Upper lobe of left lung (tissue), 6 donors: ENCODE results near the gene AFAP1L2. TPM values are rescaled to one million over a fixed set of nuclear protein-coding genes. Genes with fewer than 3 reads are reported as not detected.

Source experiments
- ATAC-seq, 2 donors: fragments of 200-7000 bp; cut with Tn5 transposase; one replicate each; pipeline ENCODE4 v1.9.1; 2022; ENCODE audit warnings: mild to moderate bottlenecking in 2 of 2, moderate library complexity in 2 of 2; ENCODE audit not compliant: low FRiP score in 2 of 2
- DNase-seq, 2 donors: peaks; one replicate each; pipeline ENCODE4 v3.0.0-alpha.2; 2019 to 2020
- H3K27ac ChIP-seq, 4 donors: fragments of 200-600 bp; sonication (generic); one replicate each; pipeline ENCODE4 v1.5.1; 2016 to 2019
- H3K27me3 ChIP-seq, 4 donors: fragments of 200-600 bp; sonication (generic); one replicate each; pipeline ENCODE4 v1.5.1; 2017 to 2019
- H3K36me3 ChIP-seq, 4 donors: fragments of 200-600 bp; sonication (generic); one replicate each; pipeline ENCODE4 v1.5.1; 2016 to 2019
- H3K4me1 ChIP-seq, 4 donors: fragments of 200-600 bp; sonication (generic); one replicate each; pipeline ENCODE4 v1.5.1; 2018 to 2019
- H3K4me3 ChIP-seq, 4 donors: fragments of 200-600 bp; sonication (generic); one replicate each; pipeline ENCODE4 v1.5.1; 2017 to 2019; ENCODE audit warnings: mild to moderate bottlenecking in 2 of 4, moderate library complexity in 1 of 4
- H3K9me3 ChIP-seq, 4 donors: fragments of 200-600 bp; sonication (generic); one replicate each; pipeline ENCODE4 v1.5.1; 2018 to 2019
- EP300 ChIP-seq, 4 donors: sonication (generic); formaldehyde crosslinking; IDR thresholded peaks; one replicate each; pipeline ENCODE4 v1.5.1; 2017; ENCODE audit warnings: antibody characterized with exemption in 4 of 4, control low read depth in 2 of 4
- POLR2A ChIP-seq, 4 donors: fragments of 450-650 bp; IDR thresholded peaks; one replicate each; pipeline ENCODE4 v1.5.1; 2016 to 2017; ENCODE audit warnings: antibody characterized with exemption in 4 of 4, mild to moderate bottlenecking in 2 of 4
- POLR2AphosphoS5 ChIP-seq, 2 donors: sonication (generic); formaldehyde crosslinking; IDR thresholded peaks; one replicate each; pipeline ENCODE4 v1.5.1; 2017; ENCODE audit warnings: antibody characterized with exemption in 2 of 2
- WGBS, 2 donors: methylation state at CpG; one replicate each; pipeline ENCODE4 v1.1.5; 2017 to 2018; 5-methylcytosine and 5-hydroxymethylcytosine counted together
- total RNA-seq, 6 donors: library from RNA; depleted of rRNA in 4 of 6; stranded (reverse); fragments of >200 nt in 4 of 6; gene quantifications; one replicate each; pipeline versions ENCODE4 v1.1.0 to v1.2.1, GENCODE V29; 2016 to 2021
- TF ChIP-seq, protein P1 (sequence below), 6 experiments: fragments of 450-650 bp in 4 of 6; fragments of 200-600 bp in 2 of 6; sonication (generic) in 2 of 6; IDR thresholded peaks; one replicate each; pipeline ENCODE4 v1.5.1; 2016 to 2019; ENCODE audit warnings: antibody characterized with exemption in 6 of 6
- donor health status: DM: no; HTN: no; CAD: no; lungs with moderate emphysema.
- donor health status: DM: no; HTN: yes; CAD: no; lungs with severe emphysema.

The AFAP1L2 gene
- total RNA-seq, result 1 to 10 TPM; 2.3 to 9.6 (median 3.4) TPM

DNA sequence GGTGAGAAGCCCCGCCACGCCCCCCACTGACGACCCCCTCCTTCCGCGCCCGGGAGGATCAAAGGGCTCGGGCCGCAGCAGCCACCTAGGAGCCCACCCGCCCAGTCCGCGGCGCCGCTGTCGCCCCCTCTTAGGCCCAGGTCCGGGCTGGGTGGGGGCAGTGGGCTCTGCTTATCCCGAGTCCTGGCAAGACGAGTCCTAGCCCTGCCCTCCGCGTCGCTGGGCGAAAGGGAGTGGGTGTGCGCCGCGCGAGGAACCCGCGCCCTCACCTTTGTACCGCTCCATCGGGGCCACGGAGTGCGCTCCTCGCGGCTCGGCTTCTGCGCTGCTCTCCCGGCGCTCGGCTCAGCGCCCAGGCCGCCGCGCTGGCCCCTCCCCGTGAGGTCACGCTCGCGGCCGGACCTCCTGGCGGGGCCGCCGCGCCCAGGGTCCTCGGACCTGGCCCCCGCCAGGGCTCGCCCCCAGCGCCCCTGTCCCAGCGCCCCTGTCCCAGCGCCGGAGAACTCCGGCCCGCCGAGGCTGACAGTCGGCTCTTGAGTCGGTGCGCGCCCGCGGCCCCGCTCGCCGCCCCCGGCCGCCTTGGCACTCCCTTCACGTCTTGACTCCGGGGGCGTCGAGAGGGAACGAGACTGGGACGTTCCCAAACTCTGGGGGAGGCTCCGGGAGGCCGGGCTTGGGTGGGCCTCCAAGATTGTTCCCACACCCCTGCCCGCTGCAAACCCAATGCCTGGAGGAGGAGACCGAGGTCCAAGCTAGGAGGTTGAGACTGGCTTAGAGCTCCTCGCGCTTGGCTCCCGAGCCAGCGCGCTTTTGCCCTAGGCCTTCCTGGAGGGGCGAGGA lies at the start of gene AFAP1L2:
Gene AFAP1L2 (minus strand): TSS at position 332 of the 840 bp plus-strand sequence. CDS start 47 bp downstream, at position 285.
- H3K4me3 ChIP-seq, result peak within 1 kb of the TSS; percentile 22 to 54 (median 50)
- H3K27ac ChIP-seq, result peak within 1 kb of the TSS; percentile 22 to 64 (median 44)
- DNase-seq (peak in 1 of 2 donors; percentile 89), ATAC-seq (peak; percentile 45 to 86)
- H3K4me1 ChIP-seq, result peaks cover 13 to 24% (median 17%) of the 10 kb centered on the region in 4 donors
- peaks cover 0 to 24% (median 13%) of the 10 kb centered on the region in 4 donors for H3K27me3 ChIP-seq
- TF ChIP-seq, protein P1, sequence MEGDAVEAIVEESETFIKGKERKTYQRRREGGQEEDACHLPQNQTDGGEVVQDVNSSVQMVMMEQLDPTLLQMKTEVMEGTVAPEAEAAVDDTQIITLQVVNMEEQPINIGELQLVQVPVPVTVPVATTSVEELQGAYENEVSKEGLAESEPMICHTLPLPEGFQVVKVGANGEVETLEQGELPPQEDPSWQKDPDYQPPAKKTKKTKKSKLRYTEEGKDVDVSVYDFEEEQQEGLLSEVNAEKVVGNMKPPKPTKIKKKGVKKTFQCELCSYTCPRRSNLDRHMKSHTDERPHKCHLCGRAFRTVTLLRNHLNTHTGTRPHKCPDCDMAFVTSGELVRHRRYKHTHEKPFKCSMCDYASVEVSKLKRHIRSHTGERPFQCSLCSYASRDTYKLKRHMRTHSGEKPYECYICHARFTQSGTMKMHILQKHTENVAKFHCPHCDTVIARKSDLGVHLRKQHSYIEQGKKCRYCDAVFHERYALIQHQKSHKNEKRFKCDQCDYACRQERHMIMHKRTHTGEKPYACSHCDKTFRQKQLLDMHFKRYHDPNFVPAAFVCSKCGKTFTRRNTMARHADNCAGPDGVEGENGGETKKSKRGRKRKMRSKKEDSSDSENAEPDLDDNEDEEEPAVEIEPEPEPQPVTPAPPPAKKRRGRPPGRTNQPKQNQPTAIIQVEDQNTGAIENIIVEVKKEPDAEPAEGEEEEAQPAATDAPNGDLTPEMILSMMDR (IDR thresholded peaks at IDR 0.05), result no peak
- TF ChIP-seq POLR2A (IDR thresholded peaks at IDR 0.05) (no peak), POLR2AphosphoS5 (IDR thresholded peaks at IDR 0.05) (no peak), EP300 (IDR thresholded peaks at IDR 0.05) (no peak)
- no peaks in the 10 kb centered on the region for H3K36me3 ChIP-seq
- 0% methylated on average over 10 of the region's 88 CpGs; no CpG with 5 or more reads in 1 of the 2 donors for WGBS, 2 donors
- H3K9me3 ChIP-seq, result no peaks in the 10 kb centered on the region

GRCh38 chr10:114453576-114453975 lies 49.3 kb upstream of the AFAP1L2 start:
- 96 to 97% methylated on average over 9 of the region's 9 CpGs for WGBS, 2 donors
- no peak for DNase-seq
- no peak for ATAC-seq
- no peaks in the 10 kb centered on the region for H3K27me3 ChIP-seq
- no peak overlapping the region for H3K4me3 ChIP-seq
- no peaks in the 10 kb centered on the region for H3K9me3 ChIP-seq
- peaks cover 0 to 3% (median 0%) of the 10 kb centered on the region in 4 donors for H3K4me1 ChIP-seq
- TF ChIP-seq, protein P1 (IDR thresholded peaks at IDR 0.05), result no peak
- TF ChIP-seq POLR2A (IDR thresholded peaks at IDR 0.05) (no peak), EP300 (IDR thresholded peaks at IDR 0.05) (no peak)
- no peak overlapping the region for H3K27ac ChIP-seq
- peaks cover 0 to 22% (median 0%) of the 10 kb centered on the region in 4 donors for H3K36me3 ChIP-seq

DNA sequence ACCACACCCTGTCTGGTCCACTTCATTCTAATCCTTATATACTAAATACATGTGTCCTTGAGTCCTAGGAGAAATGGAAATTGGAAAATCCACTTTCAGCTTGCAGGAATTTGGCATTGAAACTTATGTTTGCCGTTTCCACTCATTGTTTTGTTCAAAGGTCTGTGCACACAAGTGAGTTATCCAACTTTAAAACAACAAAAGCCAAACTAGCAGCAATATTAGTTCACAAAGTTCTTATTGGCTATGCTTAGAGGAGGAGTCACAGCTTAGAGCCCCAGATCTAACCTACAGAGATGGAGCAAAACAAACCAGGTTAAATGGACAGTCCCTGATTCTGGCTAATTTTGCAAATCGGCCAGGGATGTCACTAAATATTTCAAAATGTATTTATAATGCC lies 44.6 kb upstream of the AFAP1L2 start:
- Histone ChIP-seq H3K27me3 (no peaks in the 10 kb centered on the region), H3K27ac (no peak overlapping the region), H3K9me3 (no peaks in the 10 kb centered on the region), H3K4me3 (no peak overlapping the region), H3K36me3 (peaks cover 0 to 31% (median 1%) of the 10 kb centered on the region in 4 donors), H3K4me1 (peaks cover 0 to 3% (median 0%) of the 10 kb centered on the region in 4 donors)
- TF ChIP-seq, protein P1 (IDR thresholded peaks at IDR 0.05), result no peak
- TF ChIP-seq POLR2A (IDR thresholded peaks at IDR 0.05) (no peak), EP300 (IDR thresholded peaks at IDR 0.05) (no peak), POLR2AphosphoS5 (IDR thresholded peaks at IDR 0.05) (no peak)
- 76 to 83% methylated on average over 2 of the region's 2 CpGs for WGBS, 2 donors
- no peak for ATAC-seq
- no peak for DNase-seq

DNA sequence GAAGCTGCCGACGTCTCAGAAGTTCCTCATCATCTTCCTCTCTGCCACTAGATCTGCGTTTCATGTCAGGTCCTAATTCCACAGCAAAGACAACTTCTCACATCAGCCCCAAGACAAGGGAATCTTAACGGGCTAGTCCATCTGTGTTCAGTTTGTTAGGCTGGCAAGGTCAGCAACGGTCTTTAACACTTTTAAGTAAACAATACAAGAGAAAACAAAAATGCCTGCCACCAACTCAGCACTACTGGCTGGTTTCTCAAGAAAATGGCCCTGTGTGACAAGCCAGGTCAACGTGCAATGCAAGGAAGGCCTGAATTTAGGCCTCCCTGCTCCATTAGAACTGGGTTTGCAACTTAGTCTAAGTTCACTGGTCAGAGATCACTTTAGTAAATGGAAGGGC lies 41.0 kb upstream of the AFAP1L2 start:
- ATAC-seq (no peak), DNase-seq (no peak)
- H3K36me3 ChIP-seq, result peaks cover 3 to 49% (median 7%) of the 10 kb centered on the region in 4 donors
- TF ChIP-seq POLR2A (IDR thresholded peaks at IDR 0.05) (no peak), POLR2AphosphoS5 (IDR thresholded peaks at IDR 0.05) (no peak), EP300 (IDR thresholded peaks at IDR 0.05) (no peak)
- TF ChIP-seq, protein P1 (IDR thresholded peaks at IDR 0.05), result no peak
- no peak overlapping the region for H3K27ac ChIP-seq
- H3K27me3 ChIP-seq, result no peaks in the 10 kb centered on the region
- H3K9me3 ChIP-seq, result no peaks in the 10 kb centered on the region
- H3K4me3 ChIP-seq, result no peak overlapping the region
- peaks cover 0 to 3% (median 0%) of the 10 kb centered on the region in 4 donors for H3K4me1 ChIP-seq
- WGBS, 2 donors, result 87 to 91% methylated on average over 6 of the region's 6 CpGs
